GM21717 (cell line): ENCODE measurements around the gene HMSD.

ENCODE experiments used
- ATAC-seq: cut with Tn5 transposase; IDR thresholded peaks from one replicate; pipeline ENCODE4 v1.9.1; 2021; ENCODE audit warnings: mild to moderate bottlenecking, moderate library complexity; ENCODE audit not compliant: unreplicated experiment

Gene HMSD

GRCh38 chr18:63987743-63988142 lies 38.6 kb downstream of the HMSD start:
- ATAC-seq = no peak

- ATAC-seq = no peak
These were observed 43.6 kb downstream of the HMSD start for GRCh38 chr18:63992751-63993150.

GRCh38 chr18:63994783-63995399 lies 45.8 kb downstream of the HMSD start:
- ATAC-seq = peak; percentile 57

- ATAC-seq = no peak
These were observed 47.9 kb downstream of the HMSD start for GRCh38 chr18:63997041-63997440.

- ATAC-seq = no peak
These were observed 48.5 kb downstream of the HMSD start for GRCh38 chr18:63997606-63998005.

GRCh38 chr18:63999871-64000270 lies 50.8 kb downstream of the HMSD start:
- ATAC-seq = no peak

- ATAC-seq = no peak
These were observed 53.5 kb downstream of the HMSD start for GRCh38 chr18:64002581-64002980.

GRCh38 chr18:64009305-64009704 lies 60.2 kb downstream of the HMSD start:
- ATAC-seq = no peak
